PC-9 (cell line): ENCODE measurements around the gene ADAMTS6.

Source experiments
- CTCF ChIP-seq: fragments of 200-600 bp; sonication (generic); conservative IDR thresholded peaks from 2 replicates; pipeline ENCODE4 v1.6.1; 2017; ENCODE audit warnings: mixed run types, antibody characterized with exemption, mild to moderate bottlenecking, moderate library complexity
- EZH2 ChIP-seq: fragments of 200-600 bp; sonication (generic); IDR thresholded peaks from 2 replicates; pipeline ENCODE4 v1.8.0; 2017; ENCODE audit warnings: antibody characterized with exemption, low read depth

- TF ChIP-seq CTCF (no peak), EZH2 (no peak)
These were observed 19.5 kb downstream of the ADAMTS6 start for GRCh38 chr5:65462139-65462705.
